Keratinocyte (primary cell): ENCODE results near the gene PCDHB7. TPM values are rescaled to one million over a fixed set of nuclear protein-coding genes. Genes with fewer than 3 reads are reported as not detected.
"Not testable (repeated sequence)": the region's sequence is repeated elsewhere in the genome, so short reads cannot be mapped to it uniquely, and the experiment has no call there.

Source experiments
- DNase-seq: peaks from one replicate; pipeline ENCODE4 v3.0.0-alpha.2; 2011; ENCODE audit warnings: low read depth, missing footprints, low spot score
- FAIRE-seq: peaks from 2 replicates; lab custom pipeline; 2011; peaks lifted over from hg19 to GRCh38; lab: Jason Lieb, UNC
- H2AFZ ChIP-seq: 2 replicates; pipeline ENCODE4 v1.6.0; 2012; ENCODE audit warnings: low read length, control low read depth, inconsistent platforms; ENCODE audit not compliant: control insufficient read depth
- H3K27ac ChIP-seq: 2 replicates; pipeline ENCODE4 v1.5.1; 2011; ENCODE audit warnings: low read length; ENCODE audit not compliant: control insufficient read depth, insufficient read depth
- H3K27me3 ChIP-seq: 3 replicates; pipeline ENCODE4 v1.6.0; 2011; ENCODE audit warnings: low read length; ENCODE audit not compliant: control insufficient read depth, insufficient read depth; ENCODE audit errors: extremely low read depth
- H3K36me3 ChIP-seq, 2 experiments: 2 replicates in 1 of 2; 3 replicates in 1 of 2; pipeline ENCODE4 v1.5.1; 2011; ENCODE audit warnings: low read length in 2 of 2, mild to moderate bottlenecking in 1 of 2; ENCODE audit not compliant: control insufficient read depth in 2 of 2, insufficient read depth in 2 of 2; ENCODE audit errors: extremely low read depth in 1 of 2
- H3K4me1 ChIP-seq: 3 replicates; pipeline ENCODE4 v1.5.1; 2011; ENCODE audit warnings: low read length; ENCODE audit not compliant: control insufficient read depth, insufficient read depth; ENCODE audit errors: extremely low read depth
- H3K4me2 ChIP-seq: 3 replicates; pipeline ENCODE4 v1.6.0; 2011; ENCODE audit warnings: low read depth, low read length; ENCODE audit not compliant: control insufficient read depth, insufficient read depth; ENCODE audit errors: extremely low read depth
- H3K4me3 ChIP-seq, 3 experiments: fragments of 200-600 bp in 1 of 3; sonication (generic) in 1 of 3; 2 replicates in 2 of 3; 3 replicates in 1 of 3; pipeline ENCODE4 v1.5.1; 2011 to 2016; ENCODE audit warnings: low read length in 3 of 3, mild to moderate bottlenecking in 3 of 3, control low read depth in 2 of 3, inconsistent platforms in 1 of 3, low read depth in 1 of 3, mixed read lengths in 1 of 3, mixed run types in 1 of 3, moderate library complexity in 1 of 3; ENCODE audit not compliant: control insufficient read depth in 2 of 3, insufficient read depth in 2 of 3; ENCODE audit errors: extremely low read depth in 1 of 3
- H3K79me2 ChIP-seq: 2 replicates; pipeline ENCODE4 v1.6.0; 2012; ENCODE audit warnings: low read length; ENCODE audit not compliant: control insufficient read depth, insufficient read depth
- H3K9ac ChIP-seq: 3 replicates; pipeline ENCODE4 v1.6.0; 2011; ENCODE audit warnings: low read length; ENCODE audit not compliant: control insufficient read depth, insufficient read depth; ENCODE audit errors: extremely low read depth
- H3K9me1 ChIP-seq: 3 replicates; pipeline ENCODE4 v1.6.0; 2011; ENCODE audit warnings: low read length; ENCODE audit not compliant: control insufficient read depth, insufficient read depth; ENCODE audit errors: extremely low read depth
- H3K9me3 ChIP-seq: 2 replicates; pipeline ENCODE4 v1.5.1; 2012; ENCODE audit warnings: low read depth, low read length; ENCODE audit not compliant: control insufficient read depth
- H4K20me1 ChIP-seq: 3 replicates; pipeline ENCODE4 v1.6.0; 2011; ENCODE audit warnings: low read length; ENCODE audit not compliant: control insufficient read depth, insufficient read depth; ENCODE audit errors: extremely low read depth
- dilution Hi-C: fragments of 300-500 bp; cut with MboI; formaldehyde crosslinking; loops from one replicate; pipeline ENCODE4 v1.7.0; 2020; ENCODE audit warnings: low sequenced_read_pairs; ENCODE audit not compliant: extremely low pct_ligation_motif_present
- polyA plus RNA-seq, 5 experiments: library from polyadenylated mRNA; depleted of rRNA in 3 of 5; stranded (reverse) in 3 of 5; stranded (forward) in 1 of 5; unstranded in 1 of 5; fragments of >200 nt; gene quantifications; 1 replicate in 1 of 5; 2 replicates in 3 of 5; 3 replicates in 1 of 5; pipeline versions ENCODE4 v1.2.1 to v1.2.3, GENCODE V29; 2011 to 2012; ENCODE audit warnings: missing spikeins in 2 of 5, low read depth in 1 of 5, low replicate concordance in 1 of 5

PCDHB7 gene
- polyA plus RNA-seq, 1 donor (not counting 4 experiments of a cell fraction or from before 2014, with no cell fraction given): not detected

GRCh38 chr5:141214583-141214982, 42.1 kb downstream of the PCDHB7 start:
- DNase-seq, dilution Hi-C loops, H3K79me2 ChIP-seq, H3K9me3 ChIP-seq, H3K27me3 ChIP-seq, H3K4me2 ChIP-seq, H3K4me3 ChIP-seq, H2AFZ ChIP-seq, H3K9ac ChIP-seq, H3K36me3 ChIP-seq, FAIRE-seq, H3K27ac ChIP-seq, H3K9me1 ChIP-seq, H3K4me1 ChIP-seq, H4K20me1 ChIP-seq: not testable (repeated sequence)

GRCh38 chr5:141215504-141215903, 43.1 kb downstream of the PCDHB7 start:
- dilution Hi-C loops, H3K9me1 ChIP-seq, H3K27ac ChIP-seq, DNase-seq, H3K27me3 ChIP-seq, H3K4me2 ChIP-seq, H3K36me3 ChIP-seq, H3K4me1 ChIP-seq, H2AFZ ChIP-seq, H3K9me3 ChIP-seq, H4K20me1 ChIP-seq, FAIRE-seq, H3K9ac ChIP-seq, H3K79me2 ChIP-seq, H3K4me3 ChIP-seq: not testable (repeated sequence)

GRCh38 chr5:141216035-141216434, 43.6 kb downstream of the PCDHB7 start:
- H3K4me1 ChIP-seq, H3K36me3 ChIP-seq, H3K9me3 ChIP-seq, H3K27me3 ChIP-seq, FAIRE-seq, H3K9ac ChIP-seq, H2AFZ ChIP-seq, H3K4me3 ChIP-seq, dilution Hi-C loops, H3K4me2 ChIP-seq, H3K79me2 ChIP-seq, H4K20me1 ChIP-seq, H3K9me1 ChIP-seq, H3K27ac ChIP-seq, DNase-seq: not testable (repeated sequence)
